K562 (cell line): Measurements from ENCODE around the gene GGACT. TPM values are rescaled to one million over a fixed set of nuclear protein-coding genes. Genes with fewer than 3 reads are reported as not detected.

Experiments
- ATAC-seq: fragments of 200-7000 bp; cut with Tn5 transposase; 3 replicates; pipeline ENCODE4 v1.9.1; 2020; ENCODE audit warnings: moderate library complexity
- BruUV-seq: library from RNA; stranded (reverse); fragments of 400-500 nt; replicated peaks from 2 replicates; lab custom pipeline; 2021; lab: Mats Ljungman, UMichigan
- CTCF ChIA-PET: fragments of 300-600 bp; formaldehyde crosslinking; extraction: SDS; loops from one replicate; lab custom pipeline; 2021; ENCODE audit warnings: low intra/inter-chr PET ratio; lab: Yijun Ruan, JAX
- POLR2A ChIA-PET: fragments of 300-600, 350-650 bp; sonication (Branson Sonifier 250); formaldehyde crosslinking; extraction: SDS; loops from one replicate; lab custom pipeline; 2021; ENCODE audit warnings: antibody characterized with exemption, inconsistent platforms; lab: Yijun Ruan, JAX
- DNase-seq, 4 experiments: peaks; one replicate each; pipeline versions ENCODE4 v3.0.0 to v3.0.0-alpha.2; 2011 to 2018; ENCODE audit warnings: low spot score in 3 of 4, mixed read lengths in 3 of 4; ENCODE audit errors: extremely low read depth in 1 of 4
- FAIRE-seq: peaks from 2 replicates; lab custom pipeline; 2011; peaks lifted over from hg19 to GRCh38; lab: Jason Lieb, UNC
- H2AFZ ChIP-seq: 2 replicates; pipeline ENCODE4 v1.6.0; 2011; ENCODE audit warnings: low read depth, low read length, control low read depth, inconsistent platforms
- H3K27ac ChIP-seq: fragments of 200-600 bp; 3 replicates; pipeline ENCODE4 v1.8.0; 2011; ENCODE audit warnings: low read depth, mild to moderate bottlenecking, control low read depth, inconsistent platforms, low read length, moderate library complexity, mixed read lengths; ENCODE audit errors: extremely low read depth
- H3K27me3 ChIP-seq, 2 experiments: fragments of 300-600 bp in 1 of 2; 2 replicates in 1 of 2; 3 replicates in 1 of 2; pipeline versions ENCODE4 v1.6.0 to v1.8.0; 2011; ENCODE audit warnings: inconsistent platforms in 2 of 2, low read length in 2 of 2, mild to moderate bottlenecking in 1 of 2, mixed read lengths in 1 of 2, moderate library complexity in 1 of 2; ENCODE audit not compliant: control insufficient read depth in 2 of 2, insufficient read depth in 2 of 2
- H3K36me3 ChIP-seq: fragments of 300-600 bp; 3 replicates; pipeline ENCODE4 v1.8.0; 2011; ENCODE audit warnings: mild to moderate bottlenecking, low read length, inconsistent platforms; ENCODE audit not compliant: control insufficient read depth, insufficient read depth
- H3K4me1 ChIP-seq, 2 experiments: fragments of 200-600 bp in 1 of 2; replicated peaks in 1 of 2; 2 replicates in 1 of 2; 3 replicates in 1 of 2; pipeline versions ENCODE4 v1.5.1 to v1.8.0; 2011; ENCODE audit warnings: inconsistent platforms in 2 of 2, low read length in 2 of 2, mild to moderate bottlenecking in 1 of 2, mixed read lengths in 1 of 2, moderate library complexity in 1 of 2; ENCODE audit not compliant: control insufficient read depth in 2 of 2, insufficient read depth in 2 of 2
- H3K4me2 ChIP-seq: 2 replicates; pipeline ENCODE4 v1.6.1; 2011; ENCODE audit warnings: low read length, control low read depth, inconsistent platforms, mixed read lengths; ENCODE audit not compliant: insufficient read depth
- H3K4me3 ChIP-seq: fragments of 200-600 bp; sonication (generic), shearing (Covaris generic); 2 replicates; pipeline ENCODE4 v1.5.1; 2016; ENCODE audit warnings: control low read depth, inconsistent platforms
- H3K79me2 ChIP-seq: fragments of 200-600 bp; 3 replicates; pipeline ENCODE4 v1.8.0; 2011; ENCODE audit warnings: low read length, inconsistent platforms; ENCODE audit not compliant: control insufficient read depth, insufficient read depth
- H3K9ac ChIP-seq, 2 experiments: 2 replicates each; pipeline versions ENCODE4 v1.6.0 to v1.6.1; 2011; ENCODE audit warnings: low read depth in 2 of 2, low read length in 2 of 2, control low read depth in 1 of 2, inconsistent platforms in 1 of 2, mild to moderate bottlenecking in 1 of 2, mixed read lengths in 1 of 2; ENCODE audit not compliant: insufficient read depth in 1 of 2
- H3K9me1 ChIP-seq: one replicate; pipeline ENCODE4 v1.6.0; 2011; ENCODE audit warnings: inconsistent platforms, mild to moderate bottlenecking, low read length, moderate library complexity; ENCODE audit not compliant: control insufficient read depth, insufficient read depth
- H3K9me3 ChIP-seq: replicated peaks from 2 replicates; pipeline ENCODE4 v1.5.1; 2011; ENCODE audit warnings: low read depth, low read length, inconsistent platforms; ENCODE audit not compliant: control insufficient read depth, insufficient read depth
- H4K20me1 ChIP-seq: replicated peaks from 2 replicates; pipeline ENCODE4 v1.6.1; 2011; ENCODE audit warnings: low read length, inconsistent platforms, mixed read lengths; ENCODE audit not compliant: control insufficient read depth, insufficient read depth
- BACH1 ChIP-seq: fragments of 200-800 bp; sonication (Bioruptor generic); IDR thresholded peaks from 2 replicates; pipeline ENCODE4 v1.6.1; 2016; ENCODE audit warnings: missing genetic modification characterization, missing compliant biosample characterization
- CBFA2T3 ChIP-seq: fragments of 450-650 bp; IDR thresholded peaks from 2 replicates; pipeline ENCODE4 v1.6.1; 2017
- CC2D1A ChIP-seq: fragments of 450-650 bp; IDR thresholded peaks from 2 replicates; pipeline ENCODE4 v1.6.1; 2017; ENCODE audit warnings: mild to moderate bottlenecking
- CEBPG ChIP-seq, 3 experiments: fragments of 200-800 bp in 1 of 3; sonication (Bioruptor generic) in 1 of 3; sonication (generic) in 1 of 3; formaldehyde crosslinking in 1 of 3; IDR thresholded peaks in 2 of 3; conservative IDR thresholded peaks in 1 of 3; 2 replicates each; pipeline versions ENCODE4 v1.6.1 to v1.8.0; 2016 to 2022; ENCODE audit warnings: missing compliant biosample characterization in 2 of 3, missing genetic modification characterization in 2 of 3, mild to moderate bottlenecking in 1 of 3, missing genetic modification reagents in 1 of 3
- FIP1L1 ChIP-seq: fragments of 200-400 bp; formaldehyde crosslinking; IDR thresholded peaks from 2 replicates; pipeline ENCODE4 v1.6.1; 2018; ENCODE audit warnings: mild to moderate bottlenecking, low read depth, low read length; ENCODE audit not compliant: poor library complexity, severe bottlenecking
- FOSL1 ChIP-seq: fragments of 200-800 bp; sonication (Bioruptor generic); conservative IDR thresholded peaks from 2 replicates; pipeline ENCODE4 v1.6.1; 2016; ENCODE audit warnings: missing genetic modification characterization, missing compliant biosample characterization
- FOXJ3 ChIP-seq: sonication (generic); formaldehyde crosslinking; IDR thresholded peaks from 2 replicates; pipeline ENCODE4 v1.4.0; 2020; ENCODE audit warnings: mild to moderate bottlenecking, missing genetic modification reagents
- ILF3 ChIP-seq: fragments of 450-650 bp; IDR thresholded peaks from 2 replicates; pipeline ENCODE4 v1.6.1; 2018; ENCODE audit warnings: antibody characterized with exemption, mild to moderate bottlenecking, moderate library complexity, borderline replicate concordance
- PATZ1 ChIP-seq: fragments of 250-450 bp; sonication (Bioruptor Pico); IDR thresholded peaks from 2 replicates; pipeline ENCODE4 v1.5.0; 2020; ENCODE audit warnings: mild to moderate bottlenecking, borderline replicate concordance
- SOX6 ChIP-seq: fragments of 450-650 bp; IDR thresholded peaks from 2 replicates; pipeline ENCODE4 v1.6.1; 2014; ENCODE audit warnings: mild to moderate bottlenecking
- XRCC5 ChIP-seq: fragments of 200-400 bp; formaldehyde crosslinking; IDR thresholded peaks from 2 replicates; pipeline ENCODE4 v1.6.1; 2017; ENCODE audit warnings: low read depth, mild to moderate bottlenecking, low read length
- ZFX ChIP-seq: sonication (generic); formaldehyde crosslinking; IDR thresholded peaks from 2 replicates; pipeline ENCODE4 v1.8.0; 2022; ENCODE audit warnings: mild to moderate bottlenecking, missing genetic modification reagents, moderate library complexity
- ZZZ3 ChIP-seq: fragments of 450-650 bp; IDR thresholded peaks from 2 replicates; pipeline ENCODE4 v1.6.1; 2016; ENCODE audit warnings: antibody characterized with exemption, mild to moderate bottlenecking, moderate library complexity
- WGBS: fragments of 100-300 bp; shearing (Covaris generic); methylation state at CpG from one replicate; pipeline ENCODE4 v1.1.6; 2016; ENCODE audit warnings: low coverage, mixed read lengths; ENCODE audit not compliant: insufficient coverage; ENCODE audit errors: missing lambda C conversion rate; 5-methylcytosine and 5-hydroxymethylcytosine counted together
- in situ Hi-C: fragments of 300-500 bp; cut with MboI; formaldehyde crosslinking; loops from 4 replicates; pipeline ENCODE4 v1.15.0; 2018; ENCODE audit warnings: inconsistent platforms, mixed read lengths
- intact Hi-C: fragments of 100-400 bp; cut with micrococcal nuclease; formaldehyde crosslinking; loops from 2 replicates; pipeline ENCODE4 v1.14.2; 2022
- polyA plus RNA-seq, 8 experiments: library from polyadenylated mRNA; depleted of rRNA in 4 of 8; stranded (reverse) in 5 of 8; unstranded in 3 of 8; fragments of >200 nt; fragmentation: Nextera tagmentation in 2 of 8; fragmentation: Illumina TruSeq in 1 of 8; extraction: Ambion mirVana in 2 of 8; extraction: Trizol in 1 of 8; gene quantifications; 2 replicates each; pipeline versions ENCODE4 v1.2.1 to v1.2.3, GENCODE V29; 2011 to 2014; ENCODE audit warnings: inconsistent platforms in 1 of 8, missing spikeins in 1 of 8
- total RNA-seq, 7 experiments: library from RNA; depleted of rRNA in 6 of 7; stranded (reverse); fragments of >200 nt in 6 of 7; fragmentation: Illumina TruSeq in 2 of 7; extraction: Trizol in 2 of 7; gene quantifications; 2 replicates each; pipeline versions ENCODE4 v1.2.1 to v1.2.3, GENCODE V29; 2011 to 2021; ENCODE audit warnings: low replicate concordance in 1 of 7

Gene GGACT
- total and polyA plus RNA-seq, 9 of the 15 experiments (the other 6 are each of a cell fraction or from before 2014, with no cell fraction given): 0.20 to 3.2 (median 1.7) TPM

GRCh38 chr13:100508996-100509395 lies 79.6 kb downstream of the GGACT start (continued):
- TF ChIP-seq SOX6 (no peak), XRCC5 (no peak), CBFA2T3 (no peak), ZZZ3 (no peak), PATZ1 (CRISPR knock-in tag) (no peak)

- CTCF ChIA-PET: no interaction called here
- ATAC-seq (no peak), FAIRE-seq (no peak), DNase-seq (no peak)
- Histone ChIP-seq H3K4me1 (no peaks in the 10 kb centered on the region), H3K27ac (no peak overlapping the region), H2AFZ (no peak overlapping the region), H3K9me3 (no peaks in the 10 kb centered on the region), H3K27me3 (peaks cover 0 to 3% of the 10 kb centered on the region in 2 experiments; a peak in 1 of 5 replicates), H3K36me3 (no peaks in the 10 kb centered on the region), H3K9me1 (no peaks in the 10 kb centered on the region), H3K9ac (no peak overlapping the region), H3K4me3 (no peak overlapping the region), H4K20me1 (no peaks in the 10 kb centered on the region; the same call in 1 of the 2 replicates), H3K79me2 (no peaks in the 10 kb centered on the region), H3K4me2 (no peak overlapping the region)
- in situ Hi-C loops (no loop called here), intact Hi-C loops (no loop called here)
- POLR2A ChIA-PET: interaction anchor here (0.6 kb wide), 1 partner anchor 16 kb away, joined by 3 read pairs; no protein-coding TSS in a partner anchor
- no TSS peak for BruUV-seq
- WGBS: 59% methylated on average over 6 of the region's 6 CpGs
- no peak for TF ChIP-seq CC2D1A
- no peak for TF ChIP-seq FIP1L1
- TF ChIP-seq BACH1 (tag): no peak
- TF ChIP-seq ZFX: no peak
- no peak for TF ChIP-seq FOSL1 (tag)
- no peak for TF ChIP-seq CEBPG (CRISPR knock-in tag; IDR thresholded peaks at IDR 0.05)
- TF ChIP-seq CEBPG (tag; conservative IDR thresholded peaks at IDR 0.05 in 1 of 2, IDR thresholded peaks at IDR 0.05 in 1 of 2): no peak
- TF ChIP-seq ILF3: no peak
- TF ChIP-seq FOXJ3 (CRISPR knock-in tag): no peak
These were observed 80.1 kb downstream of the GGACT start for GRCh38 chr13:100508455-100508854.
